Naive thymus-derived CD4-positive, alpha-beta T cell (primary cell): Measurements from ENCODE around the gene CRHR1. TPM values are rescaled to one million over a fixed set of nuclear protein-coding genes. Genes with fewer than 3 reads are reported as not detected.

Experiments
- ATAC-seq: fragments of 150-1000 bp; cut with Tn5 transposase; 2 replicates; pipeline ENCODE4 v1.10.0; 2021; ENCODE audit warnings: mild to moderate bottlenecking, moderate library complexity
- CTCF ChIA-PET: fragments of 350-600 bp; sonication (Branson Sonifier 250); formaldehyde crosslinking; loops from one replicate; lab custom pipeline; 2021; ENCODE audit warnings: antibody characterized with exemption; lab: Charles Lee
- POLR2A ChIA-PET: fragments of 350-600 bp; sonication (Branson Sonifier 250); formaldehyde crosslinking; loops from one replicate; lab custom pipeline; 2021; ENCODE audit warnings: antibody characterized with exemption, inconsistent platforms; lab: Charles Lee
- DNase-seq, 9 donors: peaks; one replicate each; pipeline versions ENCODE4 v3.0.0 to v3.0.0-alpha.2; 2020 to 2022; ENCODE audit warnings: mixed read lengths in 1 of 9
- H3K27ac ChIP-seq: one replicate; pipeline ENCODE4 v1.7.0; 2013; ENCODE audit warnings: mild to moderate bottlenecking, low read depth, low read length, moderate library complexity
- H3K27me3 ChIP-seq, 2 donors: one replicate each; pipeline ENCODE4 v1.7.0; 2013; ENCODE audit warnings: low read length in 2 of 2, mild to moderate bottlenecking in 2 of 2, moderate library complexity in 2 of 2; ENCODE audit not compliant: control insufficient read depth in 2 of 2, insufficient read depth in 2 of 2
- H3K36me3 ChIP-seq, 3 experiments: 1 replicate in 2 of 3; 2 replicates in 1 of 3; pipeline ENCODE4 v1.7.0; 2013; ENCODE audit warnings: low read length in 3 of 3, mild to moderate bottlenecking in 3 of 3, moderate library complexity in 1 of 3; ENCODE audit not compliant: insufficient read depth in 3 of 3, control insufficient read depth in 2 of 3
- H3K4me1 ChIP-seq, 2 donors: one replicate each; pipeline ENCODE4 v1.7.0; 2013; ENCODE audit warnings: low read length in 2 of 2, mild to moderate bottlenecking in 2 of 2, moderate library complexity in 1 of 2; ENCODE audit not compliant: control insufficient read depth in 2 of 2, insufficient read depth in 2 of 2
- H3K4me3 ChIP-seq: 2 replicates; pipeline ENCODE4 v1.7.0; 2013; ENCODE audit warnings: mild to moderate bottlenecking, low read length
- H3K9me3 ChIP-seq, 3 experiments: 1 replicate in 2 of 3; 2 replicates in 1 of 3; pipeline ENCODE4 v1.7.0; 2013; ENCODE audit warnings: low read length in 3 of 3; ENCODE audit not compliant: control insufficient read depth in 2 of 3
- H3K27ac Mint-ChIP-seq, 9 donors: one replicate each; pipeline ENCODE4 v1.8.0; 2020 to 2022; ENCODE audit warnings: mixed read lengths in 9 of 9, mild to moderate bottlenecking in 8 of 9, moderate library complexity in 5 of 9, inconsistent platforms in 2 of 9
- H3K27me3 Mint-ChIP-seq, 5 donors: one replicate each; pipeline ENCODE4 v1.8.0; 2021 to 2022; ENCODE audit warnings: mixed read lengths in 5 of 5, mild to moderate bottlenecking in 1 of 5
- H3K36me3 Mint-ChIP-seq, 5 donors: one replicate each; pipeline ENCODE4 v1.8.0; 2020 to 2022; ENCODE audit warnings: mixed read lengths in 5 of 5, mild to moderate bottlenecking in 3 of 5, inconsistent platforms in 1 of 5
- H3K4me1 Mint-ChIP-seq, 7 donors: one replicate each; pipeline ENCODE4 v1.8.0; 2020 to 2022; ENCODE audit warnings: mixed read lengths in 7 of 7, mild to moderate bottlenecking in 3 of 7, inconsistent platforms in 1 of 7
- H3K4me3 Mint-ChIP-seq, 10 donors: one replicate each; pipeline ENCODE4 v1.8.0; 2020 to 2022; ENCODE audit warnings: mild to moderate bottlenecking in 10 of 10, mixed read lengths in 10 of 10, moderate library complexity in 6 of 10, inconsistent platforms in 2 of 10
- H3K9me3 Mint-ChIP-seq, 11 donors: one replicate each; pipeline ENCODE4 v1.8.0; 2020 to 2022; ENCODE audit warnings: mixed read lengths in 11 of 11, mild to moderate bottlenecking in 4 of 11, inconsistent platforms in 1 of 11, moderate library complexity in 1 of 11
- intact Hi-C, 2 donors: fragments of 100-400 bp; cut with micrococcal nuclease; formaldehyde crosslinking; loops; one replicate each; pipeline ENCODE4 v1.15.1; 2023
- polyA plus RNA-seq, 2 donors: library from polyadenylated mRNA; unstranded; fragments of 300-500 nt; fragmentation: Illumina TruSeq; gene quantifications; one replicate each; pipeline ENCODE4 v1.2.3, GENCODE V29; 2021
- total RNA-seq, 6 experiments: library from RNA in 5 of 6; stranded (reverse) in 5 of 6; gene quantifications; 1 replicate in 5 of 6; 2 replicates in 1 of 6; pipeline ENCODE4 v1.2.3 and lab custom pipeline; 2021 to 2026

CRHR1 gene
- total and polyA plus RNA-seq, 7 experiments from 2014 or later: not detected

DNA sequence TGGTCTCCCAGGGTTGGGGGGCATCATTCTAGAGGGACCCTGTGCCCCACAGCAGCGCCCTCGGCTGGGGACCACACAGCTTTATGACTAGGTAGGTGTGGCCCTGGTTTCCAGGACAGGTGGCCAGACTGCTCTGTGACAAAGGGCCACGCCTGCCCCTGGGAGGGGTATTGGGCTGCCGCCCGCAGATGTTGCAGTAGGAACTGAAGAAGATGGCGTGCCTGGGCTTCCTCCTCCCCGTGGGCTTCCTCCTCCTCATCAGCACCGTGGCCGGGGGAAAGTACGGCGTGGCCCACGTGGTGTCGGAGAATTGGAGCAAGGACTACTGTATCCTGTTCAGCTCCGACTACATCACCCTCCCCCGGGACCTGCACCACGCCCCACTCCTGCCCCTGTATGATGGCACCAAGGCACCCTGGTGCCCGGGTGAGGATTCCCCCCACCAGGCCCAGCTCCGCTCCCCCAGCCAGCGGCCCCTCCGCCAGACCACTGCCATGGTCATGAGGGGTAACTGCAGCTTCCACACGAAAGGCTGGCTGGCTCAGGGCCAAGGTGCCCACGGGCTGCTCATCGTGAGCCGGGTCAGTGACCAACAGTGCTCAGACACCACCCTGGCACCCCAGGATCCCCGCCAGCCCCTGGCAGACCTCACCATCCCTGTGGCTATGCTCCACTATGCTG is 60.7 kb downstream of the CRHR1 start, which contains the start of gene SPPL2C:
Gene SPPL2C (plus strand): TSS at position 187 of the 681 bp plus-strand sequence. CDS start 26 bp downstream, at position 213.
- Mint-ChIP-seq H3K36me3 (no peaks in the 10 kb centered on the region), H3K27ac (no peak within 1 kb of the TSS), H3K27me3 (peaks cover 0 to 3% (median 0%) of the 10 kb centered on the region in 5 donors), H3K9me3 (peaks cover 0 to 1% (median 0%) of the 10 kb centered on the region in 11 donors), H3K4me3 (no peak within 1 kb of the TSS), H3K4me1 (peaks cover 0 to 1% (median 0%) of the 10 kb centered on the region in 7 donors)
- Histone ChIP-seq H3K27ac (no peak within 1 kb of the TSS), H3K36me3 (no peaks in the 10 kb centered on the region), H3K4me1 (no peaks in the 10 kb centered on the region), H3K27me3 (no peaks in the 10 kb centered on the region), H3K4me3 (no peak within 1 kb of the TSS), H3K9me3 (no peaks in the 10 kb centered on the region)
- ATAC-seq (no peak), DNase-seq (no peak)
- CTCF ChIA-PET: no interaction called here
- POLR2A ChIA-PET: no interaction called here
- intact Hi-C loops: no loop called here

DNA sequence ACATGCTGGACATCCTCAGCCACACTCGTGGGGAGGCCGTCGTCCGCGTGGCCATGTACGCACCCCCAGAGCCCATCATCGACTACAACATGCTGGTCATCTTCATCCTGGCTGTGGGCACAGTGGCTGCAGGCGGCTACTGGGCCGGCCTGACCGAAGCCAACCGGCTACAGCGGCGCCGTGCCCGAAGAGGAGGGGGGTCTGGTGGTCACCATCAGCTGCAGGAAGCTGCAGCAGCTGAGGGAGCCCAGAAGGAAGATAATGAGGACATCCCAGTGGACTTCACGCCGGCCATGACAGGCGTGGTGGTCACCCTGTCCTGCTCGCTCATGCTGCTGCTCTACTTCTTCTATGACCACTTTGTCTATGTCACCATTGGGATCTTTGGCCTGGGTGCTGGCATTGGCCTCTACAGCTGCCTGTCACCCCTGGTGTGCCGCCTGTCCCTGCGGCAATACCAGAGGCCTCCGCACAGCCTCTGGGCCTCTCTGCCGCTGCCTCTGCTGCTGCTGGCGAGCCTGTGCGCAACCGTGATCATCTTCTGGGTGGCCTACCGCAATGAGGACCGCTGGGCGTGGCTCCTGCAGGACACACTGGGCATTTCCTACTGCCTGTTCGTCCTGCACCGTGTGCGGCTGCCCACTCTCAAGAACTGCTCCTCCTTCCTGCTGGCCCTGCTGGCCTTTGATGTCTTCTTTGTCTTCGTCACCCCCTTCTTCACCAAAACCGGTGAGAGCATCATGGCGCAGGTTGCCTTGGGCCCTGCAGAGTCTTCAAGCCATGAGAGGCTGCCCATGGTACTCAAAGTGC is 61.5 kb downstream of the CRHR1 start:
- Mint-ChIP-seq H3K27me3 (peaks cover 0 to 3% (median 0%) of the 10 kb centered on the region in 5 donors), H3K36me3 (no peaks in the 10 kb centered on the region), H3K27ac (no peak overlapping the region), H3K9me3 (peaks cover 0 to 1% (median 0%) of the 10 kb centered on the region in 11 donors), H3K4me3 (no peak overlapping the region), H3K4me1 (peaks cover 0 to 1% (median 0%) of the 10 kb centered on the region in 7 donors)
- H3K36me3 ChIP-seq: no peaks in the 10 kb centered on the region
- DNase-seq (no peak), ATAC-seq (no peak)
- no peaks in the 10 kb centered on the region for H3K9me3 ChIP-seq
- no peak overlapping the region for H3K27ac ChIP-seq
- no peaks in the 10 kb centered on the region for H3K27me3 ChIP-seq
- H3K4me3 ChIP-seq: no peak overlapping the region
- ChIA-PET CTCF (no interaction called here), POLR2A (no interaction called here)
- H3K4me1 ChIP-seq: no peaks in the 10 kb centered on the region
- intact Hi-C loops: no loop called here

GRCh38 chr17:45846223-45846622 is 62.1 kb downstream of the CRHR1 start:
- ChIA-PET CTCF (no interaction called here), POLR2A (no interaction called here)
- H3K27ac ChIP-seq: no peak overlapping the region
- no peaks in the 10 kb centered on the region for H3K36me3 ChIP-seq
- DNase-seq (no peak), ATAC-seq (no peak)
- no peak overlapping the region for H3K4me3 Mint-ChIP-seq
- peak overlapping the region in 1 of 9 donors; percentile 25 for H3K27ac Mint-ChIP-seq
- H3K27me3 Mint-ChIP-seq: peaks cover 0 to 2% (median 0%) of the 10 kb centered on the region in 5 donors
- peaks cover 0 to under 1% (median 0%) of the 10 kb centered on the region in 7 donors for H3K4me1 Mint-ChIP-seq
- H3K27me3 ChIP-seq: no peaks in the 10 kb centered on the region
- no peaks in the 10 kb centered on the region for H3K9me3 ChIP-seq
- H3K4me1 ChIP-seq: no peaks in the 10 kb centered on the region
- intact Hi-C loops: no loop called here
- peaks cover 0 to 1% (median 0%) of the 10 kb centered on the region in 11 donors for H3K9me3 Mint-ChIP-seq
- no peak overlapping the region for H3K4me3 ChIP-seq
- H3K36me3 Mint-ChIP-seq: no peaks in the 10 kb centered on the region

GRCh38 chr17:45846646-45847045 is 62.5 kb downstream of the CRHR1 start:
- Histone ChIP-seq H3K4me1 (no peaks in the 10 kb centered on the region), H3K27me3 (no peaks in the 10 kb centered on the region), H3K4me3 (no peak overlapping the region), H3K27ac (no peak overlapping the region), H3K9me3 (no peaks in the 10 kb centered on the region), H3K36me3 (no peaks in the 10 kb centered on the region)
- no peak for DNase-seq
- ChIA-PET CTCF (no interaction called here), POLR2A (no interaction called here)
- intact Hi-C loops: no loop called here
- H3K36me3 Mint-ChIP-seq: no peaks in the 10 kb centered on the region
- peaks cover 0 to 1% (median 0%) of the 10 kb centered on the region in 11 donors for H3K9me3 Mint-ChIP-seq
- H3K27ac Mint-ChIP-seq: no peak overlapping the region
- no peak for ATAC-seq
- peaks cover 0 to under 1% (median 0%) of the 10 kb centered on the region in 5 donors for H3K27me3 Mint-ChIP-seq
- no peak overlapping the region for H3K4me3 Mint-ChIP-seq
- no peaks in the 10 kb centered on the region for H3K4me1 Mint-ChIP-seq

- DNase-seq (no peak), ATAC-seq (no peak)
- ChIA-PET CTCF (no interaction called here), POLR2A (no interaction called here)
- Mint-ChIP-seq H3K9me3 (peaks cover 0 to 1% (median 0%) of the 10 kb centered on the region in 11 donors), H3K4me3 (no peak overlapping the region), H3K27me3 (peaks cover 0 to 4% (median 0%) of the 10 kb centered on the region in 5 donors), H3K36me3 (no peaks in the 10 kb centered on the region), H3K27ac (no peak overlapping the region), H3K4me1 (no peaks in the 10 kb centered on the region)
- Histone ChIP-seq H3K4me1 (no peaks in the 10 kb centered on the region), H3K27me3 (no peaks in the 10 kb centered on the region), H3K27ac (no peak overlapping the region), H3K9me3 (no peaks in the 10 kb centered on the region), H3K4me3 (no peak overlapping the region), H3K36me3 (no peaks in the 10 kb centered on the region)
- intact Hi-C loops: no loop called here
Observed at GRCh38 chr17:45847101-45847500, 63.0 kb downstream of the CRHR1 start.

DNA sequence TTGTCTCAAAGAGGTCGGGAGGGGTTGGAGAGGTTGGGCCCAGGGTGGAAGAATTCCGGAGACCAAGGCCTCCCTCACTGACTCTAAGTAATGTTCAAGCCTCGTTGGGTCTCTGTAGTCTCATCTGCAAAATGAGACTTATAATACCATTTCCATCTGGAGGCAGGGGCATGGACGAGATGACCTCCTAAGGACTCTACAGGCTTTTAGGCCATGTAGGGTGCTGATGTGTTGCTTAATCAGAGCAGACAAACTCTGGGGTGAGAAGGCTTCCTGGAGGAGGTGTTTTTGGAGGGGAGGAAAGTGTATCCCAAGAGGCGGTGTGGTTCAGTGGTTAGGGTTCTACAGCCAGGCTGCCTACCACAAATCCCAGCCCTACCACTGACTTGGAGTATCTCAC is 63.6 kb downstream of the CRHR1 start:
- ChIA-PET CTCF (no interaction called here), POLR2A (no interaction called here)
- intact Hi-C loops: no loop called here
- no peaks in the 10 kb centered on the region for H3K4me1 ChIP-seq
- no peak overlapping the region for H3K27ac ChIP-seq
- ATAC-seq: no peak
- Mint-ChIP-seq H3K4me3 (no peak overlapping the region), H3K36me3 (no peaks in the 10 kb centered on the region), H3K27me3 (peaks cover 0 to 10% (median 0%) of the 10 kb centered on the region in 5 donors), H3K9me3 (peaks cover 0 to 1% (median 0%) of the 10 kb centered on the region in 11 donors), H3K27ac (peak overlapping the region in 1 of 9 donors; percentile 71), H3K4me1 (peaks cover 0 to 6% (median 3%) of the 10 kb centered on the region in 7 donors)
- DNase-seq: no peak
- H3K4me3 ChIP-seq: no peak overlapping the region
- H3K27me3 ChIP-seq: no peaks in the 10 kb centered on the region
- H3K9me3 ChIP-seq: no peaks in the 10 kb centered on the region
- no peaks in the 10 kb centered on the region for H3K36me3 ChIP-seq
